Adrenal gland (tissue), 5 donors: ENCODE results near the gene EFHB.
A peak's percentile ranks its signal among the peaks of the same experiment; 100 is the strongest.

Source experiments
- CTCF ChIP-seq, 6 experiments: fragments of 450-650 bp in 4 of 6; fragments of 200-600 bp in 2 of 6; sonication (generic) in 1 of 6; IDR thresholded peaks; 1 replicate in 5 of 6; 2 replicates in 1 of 6; pipeline versions ENCODE4 v1.5.1 to v1.8.0; 2016 to 2021; ENCODE audit warnings: antibody characterized with exemption in 6 of 6, mild to moderate bottlenecking in 2 of 6, moderate library complexity in 1 of 6
- POLR2A ChIP-seq, 2 donors: fragments of 450-650 bp; IDR thresholded peaks; one replicate each; pipeline ENCODE4 v1.6.1; 2017; ENCODE audit warnings: antibody characterized with exemption in 2 of 2, mild to moderate bottlenecking in 2 of 2, moderate library complexity in 1 of 2
- donor health status: DM: no; HTN: no; CAD: no.

- TF ChIP-seq CTCF (IDR thresholded peaks at IDR 0.05) (peak; percentile 17 to 54 (median 43)), POLR2A (IDR thresholded peaks at IDR 0.05) (no peak)
These were observed 48.5 kb downstream of the EFHB start for GRCh38 chr3:19885468-19885867.
